Chondrocyte (in vitro differentiated cells): ENCODE measurements around the gene RPL36. TPM values are rescaled to one million over a fixed set of nuclear protein-coding genes. Genes with fewer than 3 reads are reported as not detected.

Experiments
- DNase-seq: peaks from one replicate; pipeline ENCODE4 v3.0.0; 2021; ENCODE audit warnings: mixed read lengths, low spot score
- H3K27ac Mint-ChIP-seq: one replicate; pipeline ENCODE4 v1.8.0; 2021; ENCODE audit warnings: mild to moderate bottlenecking, moderate library complexity, mixed read lengths; ENCODE audit not compliant: unreplicated experiment
- H3K27me3 Mint-ChIP-seq: 2 replicates; pipeline ENCODE4 v1.8.0; 2021; ENCODE audit warnings: low read depth, mixed read lengths
- H3K36me3 Mint-ChIP-seq: 2 replicates; pipeline ENCODE4 v1.8.0; 2021; ENCODE audit warnings: low read depth, mixed read lengths
- H3K4me1 Mint-ChIP-seq: 2 replicates; pipeline ENCODE4 v1.8.0; 2021; ENCODE audit warnings: low read depth, mild to moderate bottlenecking, mixed read lengths
- H3K4me3 Mint-ChIP-seq: one replicate; pipeline ENCODE4 v1.8.0; 2021; ENCODE audit warnings: mild to moderate bottlenecking, moderate library complexity, mixed read lengths; ENCODE audit not compliant: unreplicated experiment
- H3K9me3 Mint-ChIP-seq: 2 replicates; pipeline ENCODE4 v1.8.0; 2021; ENCODE audit warnings: low read depth, mixed read lengths
- CTCF ChIP-seq: fragments of 200-600 bp; sonication (generic); IDR thresholded peaks from 2 replicates; pipeline ENCODE4 v1.5.0; 2021; ENCODE audit warnings: antibody characterized with exemption, mild to moderate bottlenecking, moderate library complexity
- total RNA-seq: library from RNA; stranded (reverse); gene quantifications from 3 replicates; pipeline ENCODE4 v1.2.1, GENCODE V29; 2021

RPL36 gene
- total RNA-seq, 1 donor from 2014 or later: 548 TPM

GRCh38 chr19:5671600-5671999, 18.5 kb upstream of the RPL36 start:
- no peak for DNase-seq
- Mint-ChIP-seq H3K36me3 (peaks cover 8% of the 10 kb centered on the region), H3K4me3 (no peak overlapping the region), H3K4me1 (no peaks in the 10 kb centered on the region), H3K27ac (no peak overlapping the region), H3K27me3 (no peaks in the 10 kb centered on the region), H3K9me3 (no peaks in the 10 kb centered on the region)
- no peak for TF ChIP-seq CTCF

GRCh38 chr19:5672708-5673459, 17.2 kb upstream of the RPL36 start:
- H3K27me3 Mint-ChIP-seq: no peaks in the 10 kb centered on the region

GRCh38 chr19:5673752-5674151, 16.3 kb upstream of the RPL36 start:
- no peaks in the 10 kb centered on the region for H3K27me3 Mint-ChIP-seq
- no peak overlapping the region for H3K4me3 Mint-ChIP-seq
- no peak for DNase-seq
- peaks cover 1% of the 10 kb centered on the region for H3K36me3 Mint-ChIP-seq
- H3K27ac Mint-ChIP-seq: no peak overlapping the region
- TF ChIP-seq CTCF: no peak
- H3K4me1 Mint-ChIP-seq: no peaks in the 10 kb centered on the region
- no peaks in the 10 kb centered on the region for H3K9me3 Mint-ChIP-seq

More at GRCh38 chr19:5672708-5673459, 17.2 kb upstream of the RPL36 start:
- Mint-ChIP-seq H3K4me3 (no peak overlapping the region), H3K27ac (no peak overlapping the region), H3K4me1 (no peaks in the 10 kb centered on the region), H3K36me3 (peaks cover 1% of the 10 kb centered on the region), H3K9me3 (no peaks in the 10 kb centered on the region)
- no peak for TF ChIP-seq CTCF
- DNase-seq: no peak

GRCh38 chr19:5674714-5675113, 15.4 kb upstream of the RPL36 start:
- H3K4me3 Mint-ChIP-seq: no peak overlapping the region
- no peaks in the 10 kb centered on the region for H3K9me3 Mint-ChIP-seq
- peaks cover 1% of the 10 kb centered on the region for H3K36me3 Mint-ChIP-seq
- no peaks in the 10 kb centered on the region for H3K27me3 Mint-ChIP-seq
- DNase-seq: no peak
- no peak for TF ChIP-seq CTCF
- H3K4me1 Mint-ChIP-seq: peaks cover 8% of the 10 kb centered on the region
- peak overlapping the region; percentile 64 for H3K27ac Mint-ChIP-seq

GRCh38 chr19:5676105-5676771, 13.9 kb upstream of the RPL36 start:
- Mint-ChIP-seq H3K4me3 (no peak overlapping the region), H3K36me3 (peaks cover 1% of the 10 kb centered on the region), H3K4me1 (peaks cover 12% of the 10 kb centered on the region), H3K27ac (no peak overlapping the region), H3K27me3 (no peaks in the 10 kb centered on the region), H3K9me3 (no peaks in the 10 kb centered on the region)
- no peak for TF ChIP-seq CTCF
- DNase-seq: no peak
